ENCODE results near the gene BMP4. TPM values are rescaled to one million over a fixed set of nuclear protein-coding genes. Genes with fewer than 3 reads are reported as not detected.

The BMP4 gene
- total and polyA plus RNA-seq, 2 of the 13 experiments (the other 11 are each of a cell fraction or from before 2014, with no cell fraction given), result 56.4 to 169 TPM

DNA sequence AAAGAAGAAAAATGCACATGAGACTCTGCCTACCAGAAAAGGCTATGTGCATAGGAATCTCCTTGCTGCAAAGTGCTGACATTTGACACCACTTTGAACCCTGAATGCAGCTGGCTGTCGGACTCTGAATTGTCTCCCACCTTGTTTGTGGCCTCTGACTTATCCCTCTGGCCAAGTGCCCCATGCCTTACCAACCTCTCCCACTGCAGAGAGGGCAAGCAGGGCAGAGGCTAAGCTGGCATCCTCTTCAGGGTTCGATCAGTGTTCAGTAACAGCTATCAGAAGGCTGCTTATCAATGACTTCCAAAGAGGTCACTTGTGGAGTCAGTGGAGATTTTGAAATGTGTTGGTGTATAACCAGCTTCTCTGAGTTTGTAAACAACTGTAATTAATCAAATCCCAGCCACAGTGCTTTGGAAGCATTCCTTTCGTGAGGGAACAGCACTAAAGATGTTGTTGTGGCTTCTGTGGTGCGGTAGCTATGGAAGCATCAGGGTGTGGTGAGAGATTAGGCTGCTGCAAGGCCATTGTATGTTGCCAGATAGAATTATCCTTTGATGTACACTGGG lies 22.6 kb upstream of the BMP4 start (continued):
- TF ChIP-seq, protein P1, sequence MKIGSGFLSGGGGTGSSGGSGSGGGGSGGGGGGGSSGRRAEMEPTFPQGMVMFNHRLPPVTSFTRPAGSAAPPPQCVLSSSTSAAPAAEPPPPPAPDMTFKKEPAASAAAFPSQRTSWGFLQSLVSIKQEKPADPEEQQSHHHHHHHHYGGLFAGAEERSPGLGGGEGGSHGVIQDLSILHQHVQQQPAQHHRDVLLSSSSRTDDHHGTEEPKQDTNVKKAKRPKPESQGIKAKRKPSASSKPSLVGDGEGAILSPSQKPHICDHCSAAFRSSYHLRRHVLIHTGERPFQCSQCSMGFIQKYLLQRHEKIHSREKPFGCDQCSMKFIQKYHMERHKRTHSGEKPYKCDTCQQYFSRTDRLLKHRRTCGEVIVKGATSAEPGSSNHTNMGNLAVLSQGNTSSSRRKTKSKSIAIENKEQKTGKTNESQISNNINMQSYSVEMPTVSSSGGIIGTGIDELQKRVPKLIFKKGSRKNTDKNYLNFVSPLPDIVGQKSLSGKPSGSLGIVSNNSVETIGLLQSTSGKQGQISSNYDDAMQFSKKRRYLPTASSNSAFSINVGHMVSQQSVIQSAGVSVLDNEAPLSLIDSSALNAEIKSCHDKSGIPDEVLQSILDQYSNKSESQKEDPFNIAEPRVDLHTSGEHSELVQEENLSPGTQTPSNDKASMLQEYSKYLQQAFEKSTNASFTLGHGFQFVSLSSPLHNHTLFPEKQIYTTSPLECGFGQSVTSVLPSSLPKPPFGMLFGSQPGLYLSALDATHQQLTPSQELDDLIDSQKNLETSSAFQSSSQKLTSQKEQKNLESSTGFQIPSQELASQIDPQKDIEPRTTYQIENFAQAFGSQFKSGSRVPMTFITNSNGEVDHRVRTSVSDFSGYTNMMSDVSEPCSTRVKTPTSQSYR (CRISPR knock-in tag; IDR thresholded peaks at IDR 0.05; ENCODE audit: borderline replicate concordance), result no peak
- TF ChIP-seq, protein P2, sequence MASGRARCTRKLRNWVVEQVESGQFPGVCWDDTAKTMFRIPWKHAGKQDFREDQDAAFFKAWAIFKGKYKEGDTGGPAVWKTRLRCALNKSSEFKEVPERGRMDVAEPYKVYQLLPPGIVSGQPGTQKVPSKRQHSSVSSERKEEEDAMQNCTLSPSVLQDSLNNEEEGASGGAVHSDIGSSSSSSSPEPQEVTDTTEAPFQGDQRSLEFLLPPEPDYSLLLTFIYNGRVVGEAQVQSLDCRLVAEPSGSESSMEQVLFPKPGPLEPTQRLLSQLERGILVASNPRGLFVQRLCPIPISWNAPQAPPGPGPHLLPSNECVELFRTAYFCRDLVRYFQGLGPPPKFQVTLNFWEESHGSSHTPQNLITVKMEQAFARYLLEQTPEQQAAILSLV (CRISPR knock-in tag; IDR thresholded peaks at IDR 0.05; ENCODE audit: borderline replicate concordance), result no peak
- no peak for TF ChIP-seq ZNF263 (CRISPR knock-in tag; IDR thresholded peaks at IDR 0.05)
- no peak for TF ChIP-seq ZNF747 (CRISPR knock-in tag; IDR thresholded peaks at IDR 0.05; ENCODE audit: borderline replicate concordance)
- TF ChIP-seq ZNF30 (CRISPR knock-in tag; IDR thresholded peaks at IDR 0.05), result no peak
- no peak for TF ChIP-seq GATAD1 (CRISPR knock-in tag; IDR thresholded peaks at IDR 0.05)
- no peak for TF ChIP-seq CCDC6 (CRISPR knock-in tag; IDR thresholded peaks at IDR 0.05)
- peak; percentile 82; the same call in 1 of the 2 replicates for TF ChIP-seq ZNF292 (CRISPR knock-in tag; IDR thresholded peaks at IDR 0.05; ENCODE audit: borderline replicate concordance, low read depth)
- TF ChIP-seq, protein P3, sequence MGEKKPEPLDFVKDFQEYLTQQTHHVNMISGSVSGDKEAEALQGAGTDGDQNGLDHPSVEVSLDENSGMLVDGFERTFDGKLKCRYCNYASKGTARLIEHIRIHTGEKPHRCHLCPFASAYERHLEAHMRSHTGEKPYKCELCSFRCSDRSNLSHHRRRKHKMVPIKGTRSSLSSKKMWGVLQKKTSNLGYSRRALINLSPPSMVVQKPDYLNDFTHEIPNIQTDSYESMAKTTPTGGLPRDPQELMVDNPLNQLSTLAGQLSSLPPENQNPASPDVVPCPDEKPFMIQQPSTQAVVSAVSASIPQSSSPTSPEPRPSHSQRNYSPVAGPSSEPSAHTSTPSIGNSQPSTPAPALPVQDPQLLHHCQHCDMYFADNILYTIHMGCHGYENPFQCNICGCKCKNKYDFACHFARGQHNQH (CRISPR knock-in tag; IDR thresholded peaks at IDR 0.05), result no peak; the same call in 1 of the 2 replicates
- TF ChIP-seq SRSF9 (IDR thresholded peaks at IDR 0.05; ENCODE audit: borderline replicate concordance, insufficient read depth, low read depth, low read length, poor library complexity, severe bottlenecking), result no peak
- TF ChIP-seq SRSF4 (IDR thresholded peaks at IDR 0.05; ENCODE audit: low read depth, low read length, poor library complexity, severe bottlenecking), result no peak
- peak; percentile 25; the same call in 1 of the 2 replicates for TF ChIP-seq SOX5 (CRISPR knock-in tag; IDR thresholded peaks at IDR 0.05; ENCODE audit: borderline replicate concordance)
- TF ChIP-seq, protein P4, sequence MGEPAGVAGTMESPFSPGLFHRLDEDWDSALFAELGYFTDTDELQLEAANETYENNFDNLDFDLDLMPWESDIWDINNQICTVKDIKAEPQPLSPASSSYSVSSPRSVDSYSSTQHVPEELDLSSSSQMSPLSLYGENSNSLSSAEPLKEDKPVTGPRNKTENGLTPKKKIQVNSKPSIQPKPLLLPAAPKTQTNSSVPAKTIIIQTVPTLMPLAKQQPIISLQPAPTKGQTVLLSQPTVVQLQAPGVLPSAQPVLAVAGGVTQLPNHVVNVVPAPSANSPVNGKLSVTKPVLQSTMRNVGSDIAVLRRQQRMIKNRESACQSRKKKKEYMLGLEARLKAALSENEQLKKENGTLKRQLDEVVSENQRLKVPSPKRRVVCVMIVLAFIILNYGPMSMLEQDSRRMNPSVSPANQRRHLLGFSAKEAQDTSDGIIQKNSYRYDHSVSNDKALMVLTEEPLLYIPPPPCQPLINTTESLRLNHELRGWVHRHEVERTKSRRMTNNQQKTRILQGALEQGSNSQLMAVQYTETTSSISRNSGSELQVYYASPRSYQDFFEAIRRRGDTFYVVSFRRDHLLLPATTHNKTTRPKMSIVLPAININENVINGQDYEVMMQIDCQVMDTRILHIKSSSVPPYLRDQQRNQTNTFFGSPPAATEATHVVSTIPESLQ (CRISPR knock-in tag; conservative IDR thresholded peaks at IDR 0.05), result no peak
- TF ChIP-seq, protein P5, sequence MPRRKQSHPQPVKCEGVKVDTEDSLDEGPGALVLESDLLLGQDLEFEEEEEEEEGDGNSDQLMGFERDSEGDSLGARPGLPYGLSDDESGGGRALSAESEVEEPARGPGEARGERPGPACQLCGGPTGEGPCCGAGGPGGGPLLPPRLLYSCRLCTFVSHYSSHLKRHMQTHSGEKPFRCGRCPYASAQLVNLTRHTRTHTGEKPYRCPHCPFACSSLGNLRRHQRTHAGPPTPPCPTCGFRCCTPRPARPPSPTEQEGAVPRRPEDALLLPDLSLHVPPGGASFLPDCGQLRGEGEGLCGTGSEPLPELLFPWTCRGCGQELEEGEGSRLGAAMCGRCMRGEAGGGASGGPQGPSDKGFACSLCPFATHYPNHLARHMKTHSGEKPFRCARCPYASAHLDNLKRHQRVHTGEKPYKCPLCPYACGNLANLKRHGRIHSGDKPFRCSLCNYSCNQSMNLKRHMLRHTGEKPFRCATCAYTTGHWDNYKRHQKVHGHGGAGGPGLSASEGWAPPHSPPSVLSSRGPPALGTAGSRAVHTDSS (CRISPR knock-in tag; conservative IDR thresholded peaks at IDR 0.05), result no peak
- no peak for TF ChIP-seq TAF1 (CRISPR knock-in tag; IDR thresholded peaks at IDR 0.05)
- no peak for TF ChIP-seq ZEB1 (IDR thresholded peaks at IDR 0.05; ENCODE audit: insufficient replicate concordance, low read depth)
- TF ChIP-seq ZNF501 (CRISPR knock-in tag; IDR thresholded peaks at IDR 0.05), result no peak
- no peak for TF ChIP-seq ZNF343 (CRISPR knock-in tag; IDR thresholded peaks at IDR 0.05)
- no peak for TF ChIP-seq ZFP36L2 (CRISPR knock-in tag; IDR thresholded peaks at IDR 0.05)
- no peak for TF ChIP-seq ZFP62 (CRISPR knock-in tag; IDR thresholded peaks at IDR 0.05)
- no peak for TF ChIP-seq IRF2 (CRISPR knock-in tag; IDR thresholded peaks at IDR 0.05)
- TF ChIP-seq GPN1 (CRISPR knock-in tag; IDR thresholded peaks at IDR 0.05; ENCODE audit: borderline replicate concordance), result no peak

Measured in HepG2 (cell line).